Skeletal muscle tissue (tissue), 4 donors: Measurements from ENCODE around the gene NTRK3. TPM values are rescaled to one million over a fixed set of nuclear protein-coding genes. Genes with fewer than 3 reads are reported as not detected.
"Not testable (repeated sequence)": the region's sequence is repeated elsewhere in the genome, so short reads cannot be mapped to it uniquely, and the experiment has no call there.

Experiments used
- H3K27ac ChIP-seq: one replicate; pipeline ENCODE4 v1.7.0; 2013; ENCODE audit warnings: mild to moderate bottlenecking, low read depth, low read length, inconsistent platforms
- H3K27me3 ChIP-seq, 3 donors: one replicate each; pipeline ENCODE4 v1.7.0; 2013; ENCODE audit warnings: low read length in 3 of 3; ENCODE audit not compliant: control insufficient read depth in 3 of 3, insufficient read depth in 3 of 3
- H3K36me3 ChIP-seq, 3 donors: one replicate each; pipeline ENCODE4 v1.7.0; 2013; ENCODE audit warnings: low read length in 3 of 3; ENCODE audit not compliant: control insufficient read depth in 3 of 3, insufficient read depth in 3 of 3
- H3K4me1 ChIP-seq, 3 donors: one replicate each; pipeline ENCODE4 v1.7.0; 2013; ENCODE audit warnings: low read length in 3 of 3, mild to moderate bottlenecking in 3 of 3; ENCODE audit not compliant: control insufficient read depth in 3 of 3, insufficient read depth in 3 of 3
- H3K4me3 ChIP-seq, 3 donors: one replicate each; pipeline ENCODE4 v1.7.0; 2013; ENCODE audit warnings: low read length in 3 of 3
- H3K9ac ChIP-seq, 3 donors: one replicate each; pipeline ENCODE4 v1.7.0; 2013; ENCODE audit warnings: low read length in 3 of 3, mild to moderate bottlenecking in 3 of 3, moderate library complexity in 2 of 3, low read depth in 1 of 3
- H3K9me3 ChIP-seq, 3 donors: one replicate each; pipeline ENCODE4 v1.7.0; 2013; ENCODE audit warnings: low read length in 3 of 3; ENCODE audit not compliant: control insufficient read depth in 3 of 3
- total RNA-seq: library from RNA; depleted of rRNA; stranded (reverse); fragments of >200 nt; gene quantifications from one replicate; pipeline ENCODE4 v1.2.3, GENCODE V29; 2014
- donor health status: Osteomylitis.

The NTRK3 gene
- total RNA-seq, 1 donor from 2014 or later = 6.8 TPM

GRCh38 chr15:88076328-88076727 lies 180.2 kb downstream of the NTRK3 start:
- Histone ChIP-seq H3K9ac (no peak overlapping the region), H3K4me3 (no peak overlapping the region), H3K4me1 (no peaks in the 10 kb centered on the region), H3K27ac (no peak overlapping the region), H3K36me3 (no peaks in the 10 kb centered on the region), H3K9me3 (no peaks in the 10 kb centered on the region), H3K27me3 (no peaks in the 10 kb centered on the region)

GRCh38 chr15:88075102-88075501 lies 181.4 kb downstream of the NTRK3 start:
- Histone ChIP-seq H3K9ac (no peak overlapping the region), H3K27me3 (no peaks in the 10 kb centered on the region), H3K36me3 (no peaks in the 10 kb centered on the region), H3K27ac (no peak overlapping the region), H3K4me3 (no peak overlapping the region), H3K9me3 (no peaks in the 10 kb centered on the region), H3K4me1 (no peaks in the 10 kb centered on the region)

- Histone ChIP-seq H3K4me1 (no peaks in the 10 kb centered on the region), H3K27me3 (peaks cover 0 to 4% (median 0%) of the 10 kb centered on the region in 3 donors), H3K36me3 (no peaks in the 10 kb centered on the region), H3K4me3 (no peak overlapping the region), H3K27ac (no peak overlapping the region), H3K9ac (no peak overlapping the region), H3K9me3 (no peaks in the 10 kb centered on the region)
Observed at GRCh38 chr15:88074386-88074785, 182.2 kb downstream of the NTRK3 start.

GRCh38 chr15:88073391-88073691 lies 183.2 kb downstream of the NTRK3 start:
- Histone ChIP-seq H3K4me3 (no peak overlapping the region), H3K9ac (no peak overlapping the region), H3K27ac (no peak overlapping the region), H3K4me1 (no peaks in the 10 kb centered on the region), H3K36me3 (no peaks in the 10 kb centered on the region), H3K27me3 (peaks cover 0 to 5% (median 0%) of the 10 kb centered on the region in 3 donors), H3K9me3 (no peaks in the 10 kb centered on the region)

GRCh38 chr15:88072598-88073390 lies 183.7 kb downstream of the NTRK3 start:
- no peak overlapping the region for H3K9ac ChIP-seq
- no peaks in the 10 kb centered on the region for H3K9me3 ChIP-seq
- no peaks in the 10 kb centered on the region for H3K36me3 ChIP-seq
- H3K27ac ChIP-seq = no peak overlapping the region
- H3K4me1 ChIP-seq = no peaks in the 10 kb centered on the region
- H3K4me3 ChIP-seq = no peak overlapping the region
- H3K27me3 ChIP-seq = peaks cover 0 to 5% (median 0%) of the 10 kb centered on the region in 3 donors

GRCh38 chr15:88072133-88072532 lies 184.4 kb downstream of the NTRK3 start:
- H3K27ac ChIP-seq, H3K36me3 ChIP-seq, H3K4me3 ChIP-seq, H3K27me3 ChIP-seq, H3K9me3 ChIP-seq, H3K4me1 ChIP-seq, H3K9ac ChIP-seq: not testable (repeated sequence)

- H3K27me3 ChIP-seq = peaks cover 0 to 5% (median 0%) of the 10 kb centered on the region in 3 donors
- no peak overlapping the region for H3K27ac ChIP-seq
- no peaks in the 10 kb centered on the region for H3K4me1 ChIP-seq
- no peaks in the 10 kb centered on the region for H3K9me3 ChIP-seq
- no peak overlapping the region for H3K4me3 ChIP-seq
- no peaks in the 10 kb centered on the region for H3K36me3 ChIP-seq
- H3K9ac ChIP-seq = no peak overlapping the region
Observed at GRCh38 chr15:88071141-88071540, 185.4 kb downstream of the NTRK3 start.

- Histone ChIP-seq H3K27me3 (peaks cover 0 to 5% (median 0%) of the 10 kb centered on the region in 3 donors), H3K4me3 (no peak overlapping the region), H3K9me3 (no peaks in the 10 kb centered on the region), H3K36me3 (no peaks in the 10 kb centered on the region), H3K27ac (no peak overlapping the region), H3K4me1 (no peaks in the 10 kb centered on the region), H3K9ac (no peak overlapping the region)
Observed at GRCh38 chr15:88069561-88069960, 187.0 kb downstream of the NTRK3 start.

- Histone ChIP-seq H3K4me3 (no peak overlapping the region), H3K4me1 (no peaks in the 10 kb centered on the region), H3K27ac (no peak overlapping the region), H3K27me3 (peaks cover 0 to 5% (median 0%) of the 10 kb centered on the region in 3 donors), H3K9me3 (no peaks in the 10 kb centered on the region), H3K9ac (no peak overlapping the region), H3K36me3 (no peaks in the 10 kb centered on the region)
Observed at GRCh38 chr15:88067331-88067685, 189.2 kb downstream of the NTRK3 start.

GRCh38 chr15:88066636-88067330 lies 189.8 kb downstream of the NTRK3 start:
- Histone ChIP-seq H3K4me1 (no peaks in the 10 kb centered on the region), H3K36me3 (no peaks in the 10 kb centered on the region), H3K27me3 (peaks cover 0 to 5% (median 0%) of the 10 kb centered on the region in 3 donors), H3K9me3 (no peaks in the 10 kb centered on the region), H3K27ac (no peak overlapping the region), H3K9ac (no peak overlapping the region), H3K4me3 (no peak overlapping the region)
